ENCODE measurements around the gene TMEM131. TPM values are rescaled to one million over a fixed set of nuclear protein-coding genes. Genes with fewer than 3 reads are reported as not detected.

Gene TMEM131
- total RNA-seq, 2 donors from 2014 or later = 20.0 to 21.4 TPM

GRCh38 chr2:98034745-98035144 is 39.0 kb upstream of the TMEM131 start:
- Histone ChIP-seq H3K4me1 (no peaks in the 10 kb centered on the region), H3K9me3 (no peaks in the 10 kb centered on the region), H3K27ac (no peak overlapping the region), H3K36me3 (replicated peaks in 1 of 2; ENCODE audit: insufficient read depth in 1 of 2, low read depth in 2 of 2) (no peaks in the 10 kb centered on the region), H3K4me3 (no peak overlapping the region), H3K27me3 (no peaks in the 10 kb centered on the region)
- WGBS, 2 donors = 74 to 78% methylated on average over 14 of the region's 14 CpGs
- TF ChIP-seq POLR2A (IDR thresholded peaks at IDR 0.05) (no peak), CTCF (IDR thresholded peaks at IDR 0.05) (no peak)
- DNase-seq = no peak
- intact Hi-C loops (cut with DNase I) = no loop called here
- ATAC-seq = no peak

DNA sequence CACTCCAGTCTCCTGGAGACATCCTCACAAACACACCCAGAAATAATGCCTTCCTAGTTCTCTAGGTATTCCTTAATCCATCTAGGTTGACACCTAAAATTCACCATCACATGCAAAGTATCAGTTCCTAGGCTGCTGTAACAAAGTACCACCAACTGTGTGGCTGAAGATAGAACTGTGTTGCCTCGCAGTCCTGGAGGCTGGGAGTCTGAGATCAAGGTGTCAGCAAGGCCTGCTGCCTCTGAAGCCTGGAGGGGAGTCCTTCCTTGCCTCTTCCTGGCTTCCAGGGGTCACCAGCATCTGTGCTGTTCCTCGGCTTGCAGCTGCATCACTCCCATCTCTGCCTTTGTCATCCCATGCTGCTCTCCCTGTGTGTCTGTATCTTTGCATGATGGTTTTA is 36.3 kb upstream of the TMEM131 start:
- no peak overlapping the region for H3K27ac ChIP-seq
- H3K36me3 ChIP-seq (replicated peaks in 1 of 2; ENCODE audit: insufficient read depth in 1 of 2, low read depth in 2 of 2) = no peaks in the 10 kb centered on the region
- ATAC-seq (no peak), DNase-seq (no peak)
- H3K9me3 ChIP-seq = no peaks in the 10 kb centered on the region
- TF ChIP-seq CTCF (IDR thresholded peaks at IDR 0.05) (no peak), POLR2A (IDR thresholded peaks at IDR 0.05) (no peak)
- H3K4me3 ChIP-seq = no peak overlapping the region
- no peaks in the 10 kb centered on the region for H3K27me3 ChIP-seq
- intact Hi-C loops (cut with DNase I) = no loop called here
- no peaks in the 10 kb centered on the region for H3K4me1 ChIP-seq
- 83 to 97% methylated on average over 1 to 2 of the region's 2 CpGs for WGBS, 2 donors

GRCh38 chr2:98029718-98030222 is 34.0 kb upstream of the TMEM131 start:
- H3K4me3 ChIP-seq = no peak overlapping the region
- intact Hi-C loops (cut with DNase I) = no loop called here
- no peaks in the 10 kb centered on the region for H3K36me3 ChIP-seq (replicated peaks in 1 of 2; ENCODE audit: insufficient read depth in 1 of 2, low read depth in 2 of 2)
- no peak for ATAC-seq
- H3K27me3 ChIP-seq = no peaks in the 10 kb centered on the region
- H3K4me1 ChIP-seq = no peaks in the 10 kb centered on the region
- H3K27ac ChIP-seq = no peak overlapping the region
- DNase-seq = no peak
- 87 to 93% methylated on average over 6 of the region's 6 CpGs for WGBS, 2 donors
- H3K9me3 ChIP-seq = no peaks in the 10 kb centered on the region
- TF ChIP-seq CTCF (IDR thresholded peaks at IDR 0.05) (no peak), POLR2A (IDR thresholded peaks at IDR 0.05) (no peak)

DNA sequence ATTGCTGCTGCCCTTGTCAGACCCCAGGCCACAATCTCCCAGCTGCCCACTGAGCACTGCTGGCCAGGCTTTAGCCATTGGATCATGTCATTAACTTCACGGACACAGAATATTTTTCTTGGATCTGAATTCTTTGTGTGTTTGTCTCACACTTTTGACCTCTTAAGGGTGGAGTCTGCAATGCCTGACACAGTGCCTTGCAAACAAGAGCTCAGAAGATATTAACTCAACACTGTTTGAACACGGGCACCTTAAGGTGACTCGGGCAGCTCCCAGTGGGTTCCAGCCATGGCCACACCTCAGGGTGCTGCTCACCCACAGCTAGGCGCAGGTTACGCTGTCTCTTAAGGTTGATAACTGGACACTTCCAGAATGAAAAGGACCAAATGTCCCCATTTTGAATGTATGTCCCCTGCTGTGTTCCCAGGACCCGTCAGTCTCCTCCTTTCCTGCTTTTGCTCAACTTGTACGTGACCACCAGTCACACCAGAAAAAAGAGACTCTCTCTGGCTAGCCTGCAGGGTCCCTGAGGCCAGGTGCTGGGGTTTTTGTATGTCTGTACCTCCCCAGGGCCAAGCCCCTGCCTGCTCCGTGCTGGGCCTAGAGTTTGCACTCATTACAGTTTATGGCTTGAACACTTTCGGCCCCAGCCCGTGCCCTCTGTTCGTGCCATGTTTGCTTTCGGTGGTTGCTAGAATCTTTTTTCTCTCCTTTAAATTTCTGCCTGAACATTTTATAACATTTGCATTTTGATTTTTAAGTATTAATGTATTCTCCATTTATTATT is 33.4 kb upstream of the TMEM131 start:
- TF ChIP-seq POLR2A (IDR thresholded peaks at IDR 0.05) = no peak
- no peak for TF ChIP-seq CTCF (IDR thresholded peaks at IDR 0.05)
- Histone ChIP-seq H3K4me1 (no peaks in the 10 kb centered on the region), H3K4me3 (no peak overlapping the region), H3K9me3 (no peaks in the 10 kb centered on the region), H3K27ac (no peak overlapping the region), H3K27me3 (no peaks in the 10 kb centered on the region), H3K36me3 (replicated peaks in 1 of 2; ENCODE audit: insufficient read depth in 1 of 2, low read depth in 2 of 2) (no peaks in the 10 kb centered on the region)
- ATAC-seq = no peak
- no peak for DNase-seq
- WGBS, 2 donors = 95 to 96% methylated on average over 12 of the region's 12 CpGs
- intact Hi-C loops (cut with DNase I) = no loop called here

DNA sequence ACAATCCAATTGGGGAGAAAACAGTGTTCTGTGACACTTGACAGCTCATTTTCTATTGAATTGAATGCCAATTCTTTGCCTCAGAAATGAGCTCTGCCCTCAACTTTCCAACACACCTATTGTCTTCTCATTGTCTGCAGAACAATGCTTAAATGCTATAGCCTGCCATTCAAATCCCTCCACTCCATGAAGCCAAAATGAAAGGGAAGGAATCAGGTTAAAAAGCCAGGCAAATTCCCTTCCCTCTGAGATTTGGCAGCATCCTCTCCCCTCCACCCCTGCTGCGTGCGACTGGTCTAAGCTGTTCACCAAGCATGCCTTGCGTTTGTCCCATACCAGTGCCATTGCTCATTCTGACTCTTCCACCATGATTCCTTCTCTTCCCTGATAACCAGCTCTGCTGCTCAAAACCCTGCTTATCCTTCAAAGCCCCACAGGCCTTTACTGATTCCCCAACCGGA is 32.4 kb upstream of the TMEM131 start:
- Histone ChIP-seq H3K36me3 (replicated peaks in 1 of 2; ENCODE audit: insufficient read depth in 1 of 2, low read depth in 2 of 2) (no peaks in the 10 kb centered on the region), H3K4me1 (no peaks in the 10 kb centered on the region), H3K4me3 (no peak overlapping the region), H3K27ac (no peak overlapping the region), H3K27me3 (no peaks in the 10 kb centered on the region), H3K9me3 (no peaks in the 10 kb centered on the region)
- DNase-seq (no peak), ATAC-seq (no peak)
- TF ChIP-seq CTCF (IDR thresholded peaks at IDR 0.05) (no peak), POLR2A (IDR thresholded peaks at IDR 0.05) (no peak)
- intact Hi-C loops (cut with DNase I) = no loop called here
- WGBS, 2 donors = 87% methylated on average over 4 of the region's 4 CpGs
